K562 (cell line): Measurements from ENCODE around the gene DVL2. TPM values are rescaled to one million over a fixed set of nuclear protein-coding genes. Genes with fewer than 3 reads are reported as not detected.
A peak's percentile ranks its signal among the peaks of the same experiment; 100 is the strongest.

ENCODE experiments used
- CEBPB ChIP-seq: fragments of 450-650 bp; IDR thresholded peaks from 2 replicates; pipeline ENCODE4 v1.6.1; 2016; ENCODE audit warnings: missing genetic modification characterization, missing compliant biosample characterization
- CREM ChIP-seq: IDR thresholded peaks from 2 replicates; pipeline ENCODE4 v1.6.1; 2014; ENCODE audit warnings: antibody characterized with exemption, low read depth
- EP400 ChIP-seq: fragments of 450-650 bp; IDR thresholded peaks from 2 replicates; pipeline ENCODE4 v1.6.1; 2017; ENCODE audit warnings: antibody characterized with exemption, mild to moderate bottlenecking, moderate library complexity
- FOXJ2 ChIP-seq: fragments of 200-800 bp; sonication (Bioruptor generic); IDR thresholded peaks from 2 replicates; pipeline ENCODE4 v1.6.1; 2016; ENCODE audit warnings: missing genetic modification characterization, missing compliant biosample characterization
- JUN ChIP-seq, 2 experiments: sonication (generic) in 1 of 2; formaldehyde crosslinking in 1 of 2; IDR thresholded peaks; 2 replicates each; pipeline versions ENCODE4 v1.6.1 to v1.8.0; 2012 to 2022; ENCODE audit warnings: borderline replicate concordance in 2 of 2, mild to moderate bottlenecking in 2 of 2, improper control_type of control experiment in 1 of 2, low read depth in 1 of 2, low read length in 1 of 2, missing genetic modification reagents in 1 of 2
- KDM4B ChIP-seq, 2 experiments: fragments of 450-650 bp in 1 of 2; sonication (generic) in 1 of 2; IDR thresholded peaks; 2 replicates each; pipeline ENCODE4 v1.6.1; 2016 to 2017; ENCODE audit warnings: borderline replicate concordance in 2 of 2, antibody characterized with exemption in 1 of 2, low read depth in 1 of 2, mild to moderate bottlenecking in 1 of 2
- MAFG ChIP-seq: fragments of 450-650 bp; conservative IDR thresholded peaks from 2 replicates; pipeline ENCODE4 v1.6.1; 2016; ENCODE audit warnings: missing genetic modification characterization, missing compliant biosample characterization
- NONO ChIP-seq, 2 experiments: fragments of 200-400 bp in 1 of 2; fragments of 450-650 bp in 1 of 2; formaldehyde crosslinking in 1 of 2; IDR thresholded peaks; 2 replicates each; pipeline ENCODE4 v1.6.1; 2017; ENCODE audit warnings: low read depth in 2 of 2, mild to moderate bottlenecking in 2 of 2, moderate library complexity in 2 of 2, low read length in 1 of 2
- NR2C1 ChIP-seq, 2 experiments: fragments of 450-650 bp; IDR thresholded peaks; 2 replicates each; pipeline ENCODE4 v1.6.1; 2017; ENCODE audit warnings: mild to moderate bottlenecking in 2 of 2, antibody characterized with exemption in 1 of 2, inconsistent platforms in 1 of 2, missing compliant biosample characterization in 1 of 2, missing genetic modification characterization in 1 of 2
- POLR2B ChIP-seq: fragments of 450-650 bp; IDR thresholded peaks from 2 replicates; pipeline ENCODE4 v1.6.1; 2018; ENCODE audit warnings: low read depth; ENCODE audit not compliant: partially characterized antibody
- RBFOX2 ChIP-seq: fragments of 200-400 bp; formaldehyde crosslinking; IDR thresholded peaks from 2 replicates; pipeline ENCODE4 v1.6.1; 2017; ENCODE audit warnings: low read depth, mild to moderate bottlenecking, low read length, moderate library complexity
- SMAD4 ChIP-seq: fragments of 250-450 bp; sonication (Bioruptor Pico); conservative IDR thresholded peaks from 2 replicates; pipeline ENCODE4 v1.8.0; 2021; ENCODE audit warnings: inconsistent platforms, mild to moderate bottlenecking, moderate library complexity
- TBP ChIP-seq: optimal IDR thresholded peaks from 2 replicates; pipeline ENCODE3; 2011; ENCODE audit warnings: low read depth, low read length, improper control_type of control experiment
- TFAM ChIP-seq: fragments of 250-450 bp; sonication (Bioruptor Pico); conservative IDR thresholded peaks from 2 replicates; pipeline ENCODE4 v1.5.0; 2021; ENCODE audit warnings: mild to moderate bottlenecking, moderate library complexity
- TOE1 ChIP-seq, 2 experiments: fragments of 450-650 bp in 1 of 2; sonication (generic) in 1 of 2; formaldehyde crosslinking in 1 of 2; IDR thresholded peaks; 2 replicates each; pipeline versions ENCODE4 v1.7.1 to v1.8.0; 2016 to 2022; ENCODE audit warnings: borderline replicate concordance in 2 of 2, mild to moderate bottlenecking in 2 of 2, antibody characterized with exemption in 1 of 2, inconsistent platforms in 1 of 2, low read depth in 1 of 2, missing genetic modification reagents in 1 of 2, moderate library complexity in 1 of 2
- ZBTB1 ChIP-seq: sonication (generic); formaldehyde crosslinking; IDR thresholded peaks from 2 replicates; pipeline ENCODE4 v1.8.1; 2023; ENCODE audit warnings: missing genetic modification reagents, low read depth, mild to moderate bottlenecking, borderline replicate concordance
- ZFP36 ChIP-seq: fragments of 150-350 bp; IDR thresholded peaks from 2 replicates; pipeline ENCODE4 v1.6.1; 2018; ENCODE audit warnings: low read length, low read depth; ENCODE audit not compliant: partially characterized antibody
- ZNF165 ChIP-seq: fragments of 250-450 bp; sonication (Bioruptor Pico); IDR thresholded peaks from 2 replicates; pipeline ENCODE4 v1.4.0; 2020; ENCODE audit warnings: borderline replicate concordance
- polyA plus RNA-seq, 8 experiments: library from polyadenylated mRNA; depleted of rRNA in 4 of 8; stranded (reverse) in 5 of 8; unstranded in 3 of 8; fragments of >200 nt; fragmentation: Nextera tagmentation in 2 of 8; fragmentation: Illumina TruSeq in 1 of 8; extraction: Ambion mirVana in 2 of 8; extraction: Trizol in 1 of 8; gene quantifications; 2 replicates each; pipeline versions ENCODE4 v1.2.1 to v1.2.3, GENCODE V29; 2011 to 2014; ENCODE audit warnings: inconsistent platforms in 1 of 8, missing spikeins in 1 of 8
- total RNA-seq, 7 experiments: library from RNA; depleted of rRNA in 6 of 7; stranded (reverse); fragments of >200 nt in 6 of 7; fragmentation: Illumina TruSeq in 2 of 7; extraction: Trizol in 2 of 7; gene quantifications; 2 replicates each; pipeline versions ENCODE4 v1.2.1 to v1.2.3, GENCODE V29; 2011 to 2021; ENCODE audit warnings: low replicate concordance in 1 of 7
- TF ChIP-seq, protein P1 (sequence below), 2 experiments: fragments of 150-350 bp in 1 of 2; IDR thresholded peaks; 2 replicates each; pipeline ENCODE4 v1.6.1; 2012 to 2016; ENCODE audit warnings: low read depth in 2 of 2, low read length in 2 of 2, mild to moderate bottlenecking in 1 of 2, moderate library complexity in 1 of 2
- TF ChIP-seq, protein P2 (sequence below): fragments of 450-650 bp; IDR thresholded peaks from 2 replicates; pipeline ENCODE4 v1.6.1; 2014; ENCODE audit warnings: low read depth, mild to moderate bottlenecking, moderate library complexity, borderline replicate concordance

The DVL2 gene
- total and polyA plus RNA-seq, 9 of the 15 experiments (the other 6 are each of a cell fraction or from before 2014, with no cell fraction given), result 1.3 to 49.5 (median 24.3) TPM

DNA sequence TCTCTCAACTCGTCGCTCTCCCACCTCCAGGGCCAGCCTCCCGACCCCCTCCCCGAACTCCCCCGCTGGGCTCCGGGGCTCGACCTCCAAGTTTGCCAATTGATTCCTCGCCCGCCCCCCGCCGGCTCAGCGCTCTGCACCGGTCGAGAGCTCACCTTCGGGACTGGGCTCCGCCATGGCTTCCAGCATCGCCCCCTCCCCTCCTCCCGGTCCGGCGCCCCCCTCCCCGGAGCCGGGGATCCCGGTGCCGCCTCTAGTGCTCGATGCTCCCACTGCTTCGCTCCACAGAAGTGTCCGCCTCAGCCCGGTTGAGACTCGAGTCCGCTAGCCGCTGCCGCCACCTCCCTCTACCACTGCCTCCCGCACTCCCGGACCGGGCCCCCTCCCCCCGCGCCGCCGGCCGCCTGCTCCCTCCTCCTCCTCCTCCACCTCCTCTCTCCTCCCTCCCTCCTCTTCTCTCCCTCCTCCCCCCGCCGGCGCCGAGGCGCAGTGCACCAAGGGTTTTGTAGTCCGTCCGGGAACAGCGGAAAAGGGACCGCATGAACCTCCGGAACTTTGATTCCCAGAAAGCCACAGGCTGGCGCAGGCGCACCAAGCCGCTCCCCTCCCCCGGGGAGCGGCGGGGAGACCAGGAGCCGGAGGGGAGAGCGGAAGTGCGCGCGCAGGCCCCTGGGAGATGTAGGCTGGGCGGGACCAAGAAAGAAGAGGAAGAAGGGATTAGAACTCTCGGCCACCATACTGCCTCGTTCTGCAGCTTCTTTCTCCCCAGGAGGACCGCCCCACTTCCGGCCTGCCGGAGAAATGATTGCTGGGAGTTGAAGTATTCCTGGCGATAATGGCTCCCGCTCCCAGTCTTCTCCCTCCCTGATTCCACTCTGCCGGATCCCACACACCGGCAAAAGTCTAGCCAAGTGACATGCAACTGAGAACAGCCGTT lies 5.0 kb upstream of the DVL2 start, which contains the start of gene PHF23 (continued):
- TF ChIP-seq, protein P1, sequence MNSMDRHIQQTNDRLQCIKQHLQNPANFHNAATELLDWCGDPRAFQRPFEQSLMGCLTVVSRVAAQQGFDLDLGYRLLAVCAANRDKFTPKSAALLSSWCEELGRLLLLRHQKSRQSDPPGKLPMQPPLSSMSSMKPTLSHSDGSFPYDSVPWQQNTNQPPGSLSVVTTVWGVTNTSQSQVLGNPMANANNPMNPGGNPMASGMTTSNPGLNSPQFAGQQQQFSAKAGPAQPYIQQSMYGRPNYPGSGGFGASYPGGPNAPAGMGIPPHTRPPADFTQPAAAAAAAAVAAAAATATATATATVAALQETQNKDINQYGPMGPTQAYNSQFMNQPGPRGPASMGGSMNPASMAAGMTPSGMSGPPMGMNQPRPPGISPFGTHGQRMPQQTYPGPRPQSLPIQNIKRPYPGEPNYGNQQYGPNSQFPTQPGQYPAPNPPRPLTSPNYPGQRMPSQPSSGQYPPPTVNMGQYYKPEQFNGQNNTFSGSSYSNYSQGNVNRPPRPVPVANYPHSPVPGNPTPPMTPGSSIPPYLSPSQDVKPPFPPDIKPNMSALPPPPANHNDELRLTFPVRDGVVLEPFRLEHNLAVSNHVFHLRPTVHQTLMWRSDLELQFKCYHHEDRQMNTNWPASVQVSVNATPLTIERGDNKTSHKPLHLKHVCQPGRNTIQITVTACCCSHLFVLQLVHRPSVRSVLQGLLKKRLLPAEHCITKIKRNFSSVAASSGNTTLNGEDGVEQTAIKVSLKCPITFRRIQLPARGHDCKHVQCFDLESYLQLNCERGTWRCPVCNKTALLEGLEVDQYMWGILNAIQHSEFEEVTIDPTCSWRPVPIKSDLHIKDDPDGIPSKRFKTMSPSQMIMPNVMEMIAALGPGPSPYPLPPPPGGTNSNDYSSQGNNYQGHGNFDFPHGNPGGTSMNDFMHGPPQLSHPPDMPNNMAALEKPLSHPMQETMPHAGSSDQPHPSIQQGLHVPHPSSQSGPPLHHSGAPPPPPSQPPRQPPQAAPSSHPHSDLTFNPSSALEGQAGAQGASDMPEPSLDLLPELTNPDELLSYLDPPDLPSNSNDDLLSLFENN (IDR thresholded peaks at IDR 0.05; ENCODE audit: low read depth in 2 of 2, low read length in 2 of 2), result no peak
- TF ChIP-seq KDM4B (IDR thresholded peaks at IDR 0.05; ENCODE audit: borderline replicate concordance in 2 of 2, low read depth in 1 of 2), result peak in 1 of 2 experiments; percentile 93; a peak in 2 of 4 replicates
- TF ChIP-seq ZFP36, result peak; percentile 41
- TF ChIP-seq NONO (IDR thresholded peaks at IDR 0.05; ENCODE audit: low read depth in 2 of 2, low read length in 1 of 2), result 0 out of 4 replicates have a peak, but pooled peaks of 1 of the 2 experiments have one; percentile 64
- TF ChIP-seq JUN (IDR thresholded peaks at IDR 0.05; ENCODE audit: borderline replicate concordance, low read depth, low read length), result no peak
- no peak for TF ChIP-seq JUN (CRISPR knock-in tag; IDR thresholded peaks at IDR 0.05; ENCODE audit: borderline replicate concordance)
- TF ChIP-seq TBP, result peak; percentile 22
- no peak for TF ChIP-seq CEBPB (tag)
- peak; percentile 59 for TF ChIP-seq EP400
- no peak for TF ChIP-seq ZNF165 (CRISPR knock-in tag)
- peak; percentile 63 for TF ChIP-seq POLR2B
- TF ChIP-seq ZBTB1 (CRISPR knock-in tag), result no peak
- TF ChIP-seq SMAD4 (CRISPR knock-in tag), result no peak
- TF ChIP-seq, protein P2, sequence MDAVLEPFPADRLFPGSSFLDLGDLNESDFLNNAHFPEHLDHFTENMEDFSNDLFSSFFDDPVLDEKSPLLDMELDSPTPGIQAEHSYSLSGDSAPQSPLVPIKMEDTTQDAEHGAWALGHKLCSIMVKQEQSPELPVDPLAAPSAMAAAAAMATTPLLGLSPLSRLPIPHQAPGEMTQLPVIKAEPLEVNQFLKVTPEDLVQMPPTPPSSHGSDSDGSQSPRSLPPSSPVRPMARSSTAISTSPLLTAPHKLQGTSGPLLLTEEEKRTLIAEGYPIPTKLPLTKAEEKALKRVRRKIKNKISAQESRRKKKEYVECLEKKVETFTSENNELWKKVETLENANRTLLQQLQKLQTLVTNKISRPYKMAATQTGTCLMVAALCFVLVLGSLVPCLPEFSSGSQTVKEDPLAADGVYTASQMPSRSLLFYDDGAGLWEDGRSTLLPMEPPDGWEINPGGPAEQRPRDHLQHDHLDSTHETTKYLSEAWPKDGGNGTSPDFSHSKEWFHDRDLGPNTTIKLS, result peak; percentile 93
- TF ChIP-seq CREM, result peak; percentile 79
- peak; percentile 82 for TF ChIP-seq RBFOX2
- TF ChIP-seq NR2C1 (IDR thresholded peaks at IDR 0.05), result peak; percentile 10; the same call in 1 of the 2 replicates
- TF ChIP-seq NR2C1 (tag; IDR thresholded peaks at IDR 0.05), result peak; percentile 67
- no peak for TF ChIP-seq TFAM (CRISPR knock-in tag)
- 0 out of 2 replicates have a peak, but pooled peaks have one; percentile 30 for TF ChIP-seq FOXJ2
- peak; percentile 68; the same call in 1 of the 2 replicates for TF ChIP-seq TOE1 (IDR thresholded peaks at IDR 0.05; ENCODE audit: borderline replicate concordance)
- TF ChIP-seq TOE1 (CRISPR knock-in tag; IDR thresholded peaks at IDR 0.05; ENCODE audit: borderline replicate concordance, low read depth), result no peak
- TF ChIP-seq MAFG (tag), result no peak
